ENCODE data around the gene EGFL7.

DNA sequence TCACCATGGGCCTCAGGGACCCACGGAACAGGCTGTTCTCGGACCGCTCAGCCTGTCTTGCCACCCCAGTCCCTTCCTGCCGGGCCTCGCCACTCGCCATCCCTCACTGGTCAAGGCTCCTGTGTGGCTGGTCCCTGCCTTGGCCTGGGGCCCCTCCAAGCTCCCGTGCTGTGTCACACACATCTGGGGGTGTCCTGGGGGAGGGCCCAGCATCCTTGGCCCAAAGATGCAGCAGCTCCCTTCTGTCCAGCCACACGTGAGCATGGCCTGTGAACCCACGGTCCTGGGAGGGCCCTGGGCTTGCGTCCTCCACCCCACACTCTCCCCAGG, 425 bp upstream of the EGFL7 start:
- TF ChIP-seq, protein P1, sequence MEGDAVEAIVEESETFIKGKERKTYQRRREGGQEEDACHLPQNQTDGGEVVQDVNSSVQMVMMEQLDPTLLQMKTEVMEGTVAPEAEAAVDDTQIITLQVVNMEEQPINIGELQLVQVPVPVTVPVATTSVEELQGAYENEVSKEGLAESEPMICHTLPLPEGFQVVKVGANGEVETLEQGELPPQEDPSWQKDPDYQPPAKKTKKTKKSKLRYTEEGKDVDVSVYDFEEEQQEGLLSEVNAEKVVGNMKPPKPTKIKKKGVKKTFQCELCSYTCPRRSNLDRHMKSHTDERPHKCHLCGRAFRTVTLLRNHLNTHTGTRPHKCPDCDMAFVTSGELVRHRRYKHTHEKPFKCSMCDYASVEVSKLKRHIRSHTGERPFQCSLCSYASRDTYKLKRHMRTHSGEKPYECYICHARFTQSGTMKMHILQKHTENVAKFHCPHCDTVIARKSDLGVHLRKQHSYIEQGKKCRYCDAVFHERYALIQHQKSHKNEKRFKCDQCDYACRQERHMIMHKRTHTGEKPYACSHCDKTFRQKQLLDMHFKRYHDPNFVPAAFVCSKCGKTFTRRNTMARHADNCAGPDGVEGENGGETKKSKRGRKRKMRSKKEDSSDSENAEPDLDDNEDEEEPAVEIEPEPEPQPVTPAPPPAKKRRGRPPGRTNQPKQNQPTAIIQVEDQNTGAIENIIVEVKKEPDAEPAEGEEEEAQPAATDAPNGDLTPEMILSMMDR (conservative IDR thresholded peaks at IDR 0.05): no peak
- TF ChIP-seq EZH2 (IDR thresholded peaks at IDR 0.05; ENCODE audit: low read depth): no peak
